ENCODE measurements around the gene SCARF1. TPM values are rescaled to one million over a fixed set of nuclear protein-coding genes. Genes with fewer than 3 reads are reported as not detected.

SCARF1 gene
- polyA plus RNA-seq, 1 donor from 2014 or later, result 3.0 TPM

DNA sequence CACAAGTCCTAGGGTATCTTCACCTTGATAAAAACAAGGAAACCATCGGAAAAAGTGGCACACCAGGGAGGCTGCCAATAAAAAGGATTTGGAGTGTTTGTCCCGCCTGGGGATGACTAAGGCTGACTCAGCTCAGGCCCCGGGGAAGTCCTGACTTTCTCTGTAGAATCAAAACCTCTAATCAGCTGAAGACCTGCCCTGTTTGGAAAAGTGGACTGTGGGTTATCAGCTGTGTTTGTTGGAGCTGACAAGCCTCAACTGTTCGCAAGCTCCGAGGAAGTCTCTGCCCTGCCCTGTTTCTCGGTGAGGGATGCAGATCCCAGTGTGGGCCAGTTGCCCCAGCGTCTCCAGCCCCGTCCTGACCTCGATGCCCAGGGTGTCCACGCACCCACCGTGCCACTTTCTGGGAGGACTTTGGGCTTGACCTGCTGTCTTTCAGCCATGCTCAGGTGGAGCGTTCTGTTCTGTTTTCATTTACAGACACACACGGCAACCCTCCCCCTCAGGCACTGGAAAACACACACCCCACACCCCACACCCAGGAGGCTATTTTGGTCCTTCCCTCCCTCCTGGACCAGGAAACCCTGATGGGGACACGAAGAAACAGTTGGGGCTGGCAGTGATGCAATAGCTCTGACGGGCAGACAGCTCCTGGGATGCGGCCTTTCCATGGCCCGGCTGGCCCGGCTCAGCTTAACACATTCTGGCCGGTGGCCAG, 55.3 kb downstream of the SCARF1 start:
- Histone ChIP-seq H3K36me3 (ENCODE audit: insufficient read depth, low read length) (peaks cover 6% of the 10 kb centered on the region), H3K9me3 (ENCODE audit: low read length) (no peaks in the 10 kb centered on the region), H3F3A (ENCODE audit: insufficient read depth, low read length, poor library complexity, severe bottlenecking) (no peaks in the 10 kb centered on the region), H3K4me2 (ENCODE audit: low read length) (no peak overlapping the region), H3K27me3 (ENCODE audit: insufficient read depth, low read depth, low read length) (no peaks in the 10 kb centered on the region), H3K9ac (ENCODE audit: low read length) (no peak overlapping the region), H3K4me3 (ENCODE audit: low read length) (no peak overlapping the region), H3K9me2 (ENCODE audit: insufficient read depth, low read length) (no peaks in the 10 kb centered on the region), H3K27ac (ENCODE audit: low read length) (no peak overlapping the region), H2AFZ (ENCODE audit: low read depth, low read length) (no peak overlapping the region), H4K20me1 (ENCODE audit: insufficient read depth) (no peaks in the 10 kb centered on the region), H3K79me2 (replicated peaks; ENCODE audit: insufficient read depth, low read length) (no peaks in the 10 kb centered on the region)
- TF ChIP-seq REST (IDR thresholded peaks at IDR 0.05; ENCODE audit: borderline replicate concordance), result no peak

DNA sequence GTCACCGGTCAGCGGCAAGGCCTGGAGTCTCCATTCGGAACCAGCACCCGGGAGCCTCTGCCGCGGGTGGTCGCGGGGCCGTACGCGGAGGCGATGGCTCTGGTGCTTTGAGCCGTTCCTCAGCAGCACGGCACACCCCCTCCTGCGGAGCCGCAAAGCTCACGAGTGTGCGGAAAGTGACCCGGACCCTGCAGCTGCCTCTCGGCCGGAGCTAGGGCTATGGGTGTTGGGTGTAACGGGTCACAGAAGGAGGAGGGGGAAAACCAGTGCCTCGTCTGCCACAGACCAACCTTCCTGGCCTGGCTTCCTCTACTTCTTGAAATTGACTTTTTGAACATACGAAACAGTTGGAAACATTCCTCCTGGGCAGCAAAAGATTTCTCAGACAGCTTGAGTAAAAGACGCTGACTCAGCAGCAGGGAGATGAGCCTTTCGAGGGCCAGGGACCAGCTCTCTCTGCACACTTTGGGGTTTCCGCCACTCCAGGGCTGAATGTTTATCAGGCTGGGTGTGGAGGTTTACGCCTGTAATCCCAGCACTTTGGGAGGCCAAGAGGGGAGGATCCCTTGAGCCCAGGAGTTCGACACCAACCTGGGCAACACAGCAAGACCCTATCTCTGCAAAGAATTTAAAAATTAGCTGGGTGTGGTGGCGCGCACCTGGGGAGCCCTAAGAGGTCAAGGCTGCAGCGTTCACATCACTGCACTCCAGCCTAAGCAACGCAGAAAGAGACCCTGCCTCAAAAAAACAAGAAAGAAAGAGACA, 56.5 kb downstream of the SCARF1 start:
- Histone ChIP-seq H3K27ac (ENCODE audit: low read length) (no peak overlapping the region), H3K9ac (ENCODE audit: low read length) (no peak overlapping the region), H3K79me2 (replicated peaks; ENCODE audit: insufficient read depth, low read length) (no peaks in the 10 kb centered on the region), H3K4me2 (ENCODE audit: low read length) (no peak overlapping the region), H3K4me3 (ENCODE audit: low read length) (no peak overlapping the region), H3K9me2 (ENCODE audit: insufficient read depth, low read length) (no peaks in the 10 kb centered on the region), H3F3A (ENCODE audit: insufficient read depth, low read length, poor library complexity, severe bottlenecking) (no peaks in the 10 kb centered on the region), H3K27me3 (ENCODE audit: insufficient read depth, low read depth, low read length) (no peaks in the 10 kb centered on the region), H4K20me1 (ENCODE audit: insufficient read depth) (no peaks in the 10 kb centered on the region), H3K9me3 (ENCODE audit: low read length) (no peaks in the 10 kb centered on the region), H3K36me3 (ENCODE audit: insufficient read depth, low read length) (peaks cover 8% of the 10 kb centered on the region), H2AFZ (ENCODE audit: low read depth, low read length) (no peak overlapping the region)
- TF ChIP-seq REST (IDR thresholded peaks at IDR 0.05; ENCODE audit: borderline replicate concordance), result no peak
- no peak for TF ChIP-seq EZH2 (IDR thresholded peaks at IDR 0.05; ENCODE audit: borderline replicate concordance, insufficient read depth, low read length, poor library complexity, severe bottlenecking)
- no peak for TF ChIP-seq POLR2AphosphoS5 (IDR thresholded peaks at IDR 0.05)
- TF ChIP-seq SMC3 (conservative IDR thresholded peaks at IDR 0.05; ENCODE audit: poor library complexity), result no peak
- TF ChIP-seq MXI1 (conservative IDR thresholded peaks at IDR 0.05; ENCODE audit: poor library complexity, severe bottlenecking), result no peak
- TF ChIP-seq CTCF (IDR thresholded peaks at IDR 0.05; ENCODE audit: poor library complexity, severe bottlenecking), result no peak
- no peak for TF ChIP-seq EP300 (conservative IDR thresholded peaks at IDR 0.05; ENCODE audit: poor library complexity, severe bottlenecking)
- no peak for TF ChIP-seq RAD21 (conservative IDR thresholded peaks at IDR 0.05)
- no peak for TF ChIP-seq TAF1 (IDR thresholded peaks at IDR 0.05; ENCODE audit: low read depth)

Measured in neural cell (in vitro differentiated cells).